ENCODE results near the gene PPM1M. TPM values are rescaled to one million over a fixed set of nuclear protein-coding genes. Genes with fewer than 3 reads are reported as not detected.

PPM1M gene
- total and polyA plus RNA-seq, 12 donors = 5.2 to 17.6 (median 7.9) TPM

DNA sequence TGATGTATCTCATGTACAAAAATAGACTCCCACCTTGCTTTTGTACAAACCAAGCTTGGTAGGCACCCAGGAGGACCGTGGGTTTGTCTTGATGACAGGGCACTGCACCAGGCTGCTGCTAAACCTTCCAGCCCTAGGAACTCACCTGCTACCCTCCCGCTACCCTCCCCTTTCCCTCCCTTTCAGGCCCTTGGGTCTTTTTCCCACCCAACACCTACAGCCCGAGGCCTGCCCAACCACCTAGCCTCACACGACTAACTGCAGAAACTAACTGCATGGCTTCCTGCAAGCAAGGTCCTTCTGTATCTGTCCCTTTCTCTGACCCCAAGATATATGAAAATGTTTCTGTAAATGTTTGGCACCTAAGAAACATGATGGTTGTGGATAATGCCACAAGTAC lies 11.1 kb downstream of the PPM1M start:
- TF ChIP-seq, protein P1, sequence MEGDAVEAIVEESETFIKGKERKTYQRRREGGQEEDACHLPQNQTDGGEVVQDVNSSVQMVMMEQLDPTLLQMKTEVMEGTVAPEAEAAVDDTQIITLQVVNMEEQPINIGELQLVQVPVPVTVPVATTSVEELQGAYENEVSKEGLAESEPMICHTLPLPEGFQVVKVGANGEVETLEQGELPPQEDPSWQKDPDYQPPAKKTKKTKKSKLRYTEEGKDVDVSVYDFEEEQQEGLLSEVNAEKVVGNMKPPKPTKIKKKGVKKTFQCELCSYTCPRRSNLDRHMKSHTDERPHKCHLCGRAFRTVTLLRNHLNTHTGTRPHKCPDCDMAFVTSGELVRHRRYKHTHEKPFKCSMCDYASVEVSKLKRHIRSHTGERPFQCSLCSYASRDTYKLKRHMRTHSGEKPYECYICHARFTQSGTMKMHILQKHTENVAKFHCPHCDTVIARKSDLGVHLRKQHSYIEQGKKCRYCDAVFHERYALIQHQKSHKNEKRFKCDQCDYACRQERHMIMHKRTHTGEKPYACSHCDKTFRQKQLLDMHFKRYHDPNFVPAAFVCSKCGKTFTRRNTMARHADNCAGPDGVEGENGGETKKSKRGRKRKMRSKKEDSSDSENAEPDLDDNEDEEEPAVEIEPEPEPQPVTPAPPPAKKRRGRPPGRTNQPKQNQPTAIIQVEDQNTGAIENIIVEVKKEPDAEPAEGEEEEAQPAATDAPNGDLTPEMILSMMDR (IDR thresholded peaks at IDR 0.05) = no peak

GRCh38 chr3:52257911-52258310 lies 12.4 kb downstream of the PPM1M start:
- 86 to 90% methylated on average over 4 of the region's 4 CpGs for WGBS, 2 donors
- no peak for DNase-seq
- intact Hi-C loops (cut with DNase I) = no loop called here
- Histone ChIP-seq H3K27me3 (no peaks in the 10 kb centered on the region), H3K36me3 (peaks cover 11 to 100% (median 93%) of the 10 kb centered on the region in 9 donors), H3K27ac (no peak overlapping the region), H3K4me1 (peaks cover 0 to 41% (median 0%) of the 10 kb centered on the region in 9 donors), H3K9me3 (no peaks in the 10 kb centered on the region), H3K4me3 (no peak overlapping the region)
- no peak for ATAC-seq
- TF ChIP-seq, protein P1 (IDR thresholded peaks at IDR 0.05) = no peak

More for the DNA sequence above, 11.1 kb downstream of the PPM1M start:
- no peaks in the 10 kb centered on the region for H3K27me3 ChIP-seq
- H3K9me3 ChIP-seq = no peaks in the 10 kb centered on the region
- DNase-seq (no peak), ATAC-seq (no peak)
- H3K4me3 ChIP-seq = no peak overlapping the region
- H3K4me1 ChIP-seq = peaks cover 0 to 44% (median 0%) of the 10 kb centered on the region in 9 donors
- H3K36me3 ChIP-seq = peaks cover 11 to 100% (median 81%) of the 10 kb centered on the region in 9 donors
- WGBS, 2 donors = 82 to 89% methylated on average over 4 of the region's 4 CpGs
- H3K27ac ChIP-seq = peak overlapping the region in 1 of 10 donors; percentile 3
- intact Hi-C loops (cut with DNase I) = no loop called here

DNA sequence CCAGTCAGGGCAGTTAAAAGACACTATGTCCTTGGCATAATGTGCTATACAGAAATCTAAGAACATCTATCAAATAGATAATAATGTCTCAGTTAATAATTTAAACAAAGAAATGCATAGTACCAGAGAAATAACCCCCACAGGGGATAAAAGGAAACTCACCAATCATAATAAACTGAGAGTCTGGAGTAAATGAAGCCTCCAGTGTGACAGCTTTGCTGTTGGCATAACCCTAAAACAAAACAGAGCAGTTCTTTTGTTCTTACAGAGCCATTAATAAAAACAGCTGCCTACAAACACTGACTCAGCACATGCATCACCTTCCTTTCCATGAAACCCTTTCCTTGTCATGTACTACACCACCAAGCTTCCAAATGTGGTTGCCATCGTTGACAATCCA lies 13.5 kb downstream of the PPM1M start:
- DNase-seq (no peak), ATAC-seq (no peak)
- Histone ChIP-seq H3K27me3 (no peaks in the 10 kb centered on the region), H3K4me3 (no peak overlapping the region), H3K4me1 (peaks cover 0 to 39% (median 0%) of the 10 kb centered on the region in 9 donors), H3K27ac (peak overlapping the region in 1 of 10 donors; percentile 8), H3K9me3 (no peaks in the 10 kb centered on the region), H3K36me3 (peaks cover 16 to 100% (median 93%) of the 10 kb centered on the region in 9 donors)
- intact Hi-C loops (cut with DNase I) = no loop called here
- TF ChIP-seq, protein P1 (IDR thresholded peaks at IDR 0.05) = no peak
- WGBS, 2 donors = 73 to 85% methylated on average over 1 of the region's 1 CpG

DNA sequence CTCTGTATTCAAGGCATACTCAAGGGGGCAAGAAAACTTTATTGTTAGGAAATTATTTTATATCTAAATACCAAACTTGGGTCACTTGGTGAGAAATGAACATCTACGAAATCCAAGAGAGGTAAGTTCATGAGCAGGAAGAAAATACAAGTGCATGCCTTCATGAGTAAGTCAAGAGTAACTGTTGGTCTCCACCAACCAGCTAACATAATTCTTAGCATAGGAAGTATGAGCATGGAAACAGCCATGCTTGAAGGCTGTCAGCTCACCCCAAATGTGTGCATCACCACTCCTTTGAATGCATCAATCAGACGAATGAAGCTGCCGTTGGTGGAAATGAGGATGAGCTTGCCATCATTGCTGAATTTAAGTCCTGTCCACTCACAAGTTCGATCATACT lies 13.9 kb downstream of the PPM1M start:
- peaks cover 0 to 37% (median 0%) of the 10 kb centered on the region in 9 donors for H3K4me1 ChIP-seq
- H3K27ac ChIP-seq = no peak overlapping the region

More for the DNA sequence above, 13.9 kb downstream of the PPM1M start:
- H3K27me3 ChIP-seq = no peaks in the 10 kb centered on the region
- WGBS, 2 donors = 86 to 89% methylated on average over 4 of the region's 4 CpGs
- DNase-seq (no peak), ATAC-seq (no peak)
- intact Hi-C loops (cut with DNase I) = no loop called here
- peaks cover 16 to 100% (median 93%) of the 10 kb centered on the region in 9 donors for H3K36me3 ChIP-seq
- H3K4me3 ChIP-seq = no peak overlapping the region
- TF ChIP-seq, protein P1 (IDR thresholded peaks at IDR 0.05) = no peak
- H3K9me3 ChIP-seq = no peaks in the 10 kb centered on the region
